A549 (cell line): ENCODE measurements around the gene CMTR1. TPM values are rescaled to one million over a fixed set of nuclear protein-coding genes. Genes with fewer than 3 reads are reported as not detected.

Experiments used
- ATAC-seq, 2 experiments: fragments of 200-7000 bp in 1 of 2; fragments of >200 bp in 1 of 2; cut with Nextera tagmentation in 1 of 2; cut with Tn5 transposase in 1 of 2; 3 replicates each; pipeline versions ENCODE4 v1.8.0 to v1.9.1; 2018 to 2020; ENCODE audit warnings: mild to moderate bottlenecking in 1 of 2, moderate library complexity in 1 of 2
- CTCF ChIA-PET: fragments of 300-600 bp; sonication (Branson Sonifier 250); formaldehyde crosslinking; extraction: SDS; loops from one replicate; lab custom pipeline; 2021; ENCODE audit warnings: antibody characterized with exemption, inconsistent platforms; lab: Yijun Ruan, JAX
- POLR2A ChIA-PET: fragments of 350-600 bp; formaldehyde crosslinking; extraction: SDS; loops from one replicate; lab custom pipeline; 2021; ENCODE audit warnings: antibody characterized with exemption, inconsistent platforms; lab: Yijun Ruan, JAX
- DNase-seq, 2 experiments: peaks; one replicate each; pipeline versions ENCODE4 v3.0.0 to v3.0.0-alpha.2; 2011 to 2016; ENCODE audit warnings: low read depth in 1 of 2, low spot score in 1 of 2
- FAIRE-seq: peaks from 2 replicates; lab custom pipeline; 2011; peaks lifted over from hg19 to GRCh38; lab: Jason Lieb, UNC
- H3K27ac ChIP-seq, 2 experiments: fragments of >200 bp; sonication (Bioruptor Twin); formaldehyde crosslinking; 3 replicates each; pipeline ENCODE4 v1.5.1; 2016 to 2017
- H3K4me1 ChIP-seq: fragments of >200 bp; sonication (Bioruptor Twin); formaldehyde crosslinking; 3 replicates; pipeline ENCODE4 v1.6.1; 2016
- H3K4me2 ChIP-seq: fragments of >200 bp; sonication (Bioruptor Twin); formaldehyde crosslinking; 3 replicates; pipeline ENCODE4 v1.6.1; 2016
- H3K4me3 ChIP-seq: fragments of >200 bp; sonication (Bioruptor Twin); formaldehyde crosslinking; 3 replicates; pipeline ENCODE4 v1.5.1; 2016
- H3K9me3 ChIP-seq: fragments of >200 bp; sonication (Bioruptor Twin); formaldehyde crosslinking; 3 replicates; pipeline ENCODE4 v1.6.1; 2016
- CBX8 ChIP-seq: fragments of 200-600 bp; sonication (generic); IDR thresholded peaks from 2 replicates; pipeline ENCODE4 v1.6.1; 2016
- CHD2 ChIP-seq: fragments of 150-350 bp; IDR thresholded peaks from 2 replicates; pipeline ENCODE4 v1.6.1; 2014; ENCODE audit warnings: low read length; ENCODE audit not compliant: partially characterized antibody
- CHD4 ChIP-seq: fragments of 200-600 bp; sonication (generic); IDR thresholded peaks from 2 replicates; pipeline ENCODE4 v1.6.1; 2016; ENCODE audit warnings: antibody characterized with exemption, mild to moderate bottlenecking, borderline replicate concordance
- EP300 ChIP-seq, 2 experiments: fragments of >200 bp; sonication (Bioruptor Twin); formaldehyde crosslinking; IDR thresholded peaks; 2 replicates in 1 of 2; 3 replicates in 1 of 2; pipeline ENCODE4 v1.6.1; 2016 to 2017
- FOSB ChIP-seq: fragments of 250-450 bp; sonication (Bioruptor Pico); IDR thresholded peaks from 2 replicates; pipeline ENCODE4 v1.5.0; 2020; ENCODE audit warnings: mild to moderate bottlenecking, moderate library complexity
- GATA3 ChIP-seq: IDR thresholded peaks from 2 replicates; pipeline ENCODE4 v1.6.1; 2012; ENCODE audit warnings: borderline replicate concordance
- HMGXB4 ChIP-seq: fragments of 250-450 bp; sonication (Bioruptor Pico); IDR thresholded peaks from 2 replicates; pipeline ENCODE4 v1.5.0; 2021; ENCODE audit warnings: mild to moderate bottlenecking, moderate library complexity, borderline replicate concordance
- HOXB5 ChIP-seq: fragments of 250-450 bp; sonication (Bioruptor Pico); IDR thresholded peaks from 2 replicates; pipeline ENCODE4 v1.5.0; 2020; ENCODE audit warnings: mild to moderate bottlenecking, moderate library complexity
- JUN ChIP-seq, 2 experiments: fragments of >200 bp; sonication (Bioruptor Twin); formaldehyde crosslinking; IDR thresholded peaks; 2 replicates in 1 of 2; 3 replicates in 1 of 2; pipeline ENCODE4 v1.6.1; 2016 to 2017
- JUNB ChIP-seq: fragments of >200 bp; sonication (Bioruptor Twin); formaldehyde crosslinking; IDR thresholded peaks from 2 replicates; pipeline ENCODE4 v1.6.1; 2016
- MAFK ChIP-seq: fragments of 450-650 bp; IDR thresholded peaks from 2 replicates; pipeline ENCODE4 v1.6.1; 2014; ENCODE audit not compliant: partially characterized antibody
- MAX ChIP-seq: IDR thresholded peaks from 2 replicates; pipeline ENCODE4 v1.6.1; 2012
- NR3C1 ChIP-seq: fragments of >200 bp; sonication (Bioruptor Twin); formaldehyde crosslinking; IDR thresholded peaks from 3 replicates; pipeline ENCODE4 v1.6.1; 2017
- POLR2AphosphoS2 ChIP-seq: conservative IDR thresholded peaks from 2 replicates; pipeline ENCODE4 v1.6.1; 2012; ENCODE audit warnings: low read length, improper control_type of control experiment, inconsistent platforms
- RCOR1 ChIP-seq: fragments of 150-350 bp; IDR thresholded peaks from 2 replicates; pipeline ENCODE4 v1.6.1; 2014; ENCODE audit warnings: antibody characterized with exemption, low read length, low read depth
- RFX5 ChIP-seq: fragments of 450-650 bp; IDR thresholded peaks from 2 replicates; pipeline ENCODE4 v1.7.1; 2014; ENCODE audit warnings: antibody characterized with exemption, mild to moderate bottlenecking, moderate library complexity
- SMC3 ChIP-seq: fragments of >200 bp; sonication (Bioruptor Twin); formaldehyde crosslinking; IDR thresholded peaks from 3 replicates; pipeline ENCODE4 v1.6.1; 2018; ENCODE audit warnings: inconsistent platforms
- ZNF302 ChIP-seq: fragments of 250-450 bp; sonication (Bioruptor Pico); IDR thresholded peaks from 2 replicates; pipeline ENCODE4 v1.9.0; 2021; ENCODE audit warnings: inconsistent platforms, mild to moderate bottlenecking, moderate library complexity
- WGBS: methylation state at CpG from one replicate; pipeline ENCODE4 v1.1.6; 2017; ENCODE audit errors: missing lambda C conversion rate; 5-methylcytosine and 5-hydroxymethylcytosine counted together
- polyA plus RNA-seq, 4 experiments: library from polyadenylated mRNA; depleted of rRNA in 3 of 4; stranded (reverse); fragments of >200 nt; fragmentation: RNase III in 1 of 4; extraction: RNeasy Plus Mini Kit Qiagen cat#74134 plus additional on column Dnase treatment in 1 of 4; gene quantifications; 2 replicates in 3 of 4; 3 replicates in 1 of 4; pipeline ENCODE4 v1.2.3, GENCODE V29; 2011 to 2017
- TF ChIP-seq, protein P1 (sequence below): fragments of 450-650 bp; IDR thresholded peaks from 2 replicates; pipeline ENCODE4 v1.6.1; 2014; ENCODE audit warnings: antibody characterized with exemption
- TF ChIP-seq, protein P2 (sequence below): fragments of 200-600 bp; sonication (generic); IDR thresholded peaks from 2 replicates; pipeline ENCODE4 v1.6.1; 2016; ENCODE audit warnings: antibody characterized with exemption, mild to moderate bottlenecking, moderate library complexity
- TF ChIP-seq, protein P3 (sequence below): fragments of >200 bp; sonication (Bioruptor Twin); formaldehyde crosslinking; IDR thresholded peaks from 2 replicates; pipeline ENCODE4 v1.6.1; 2016
- TF ChIP-seq, protein P4 (sequence below): fragments of 150-350 bp; IDR thresholded peaks from 2 replicates; pipeline ENCODE4 v1.6.1; 2014; ENCODE audit warnings: low read depth, mild to moderate bottlenecking, low read length
- TF ChIP-seq, protein P5 (sequence below): IDR thresholded peaks from 2 replicates; pipeline ENCODE4 v1.6.1; 2012; ENCODE audit warnings: low read depth, borderline replicate concordance

CMTR1 gene
- polyA plus RNA-seq, 2 of the 4 experiments (the other 2 are of a cell fraction): 17.0 to 17.8 TPM

- CTCF ChIA-PET: no interaction called here
- TF ChIP-seq POLR2AphosphoS2 (no peak), EP300 (IDR thresholded peaks at IDR 0.05) (no peak), HOXB5 (no peak), MAFK (no peak), NR3C1 (no peak), CHD4 (no peak), FOSB (no peak)
- TF ChIP-seq, protein P1, sequence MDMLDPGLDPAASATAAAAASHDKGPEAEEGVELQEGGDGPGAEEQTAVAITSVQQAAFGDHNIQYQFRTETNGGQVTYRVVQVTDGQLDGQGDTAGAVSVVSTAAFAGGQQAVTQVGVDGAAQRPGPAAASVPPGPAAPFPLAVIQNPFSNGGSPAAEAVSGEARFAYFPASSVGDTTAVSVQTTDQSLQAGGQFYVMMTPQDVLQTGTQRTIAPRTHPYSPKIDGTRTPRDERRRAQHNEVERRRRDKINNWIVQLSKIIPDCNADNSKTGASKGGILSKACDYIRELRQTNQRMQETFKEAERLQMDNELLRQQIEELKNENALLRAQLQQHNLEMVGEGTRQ: no peak
- TF ChIP-seq, protein P2, sequence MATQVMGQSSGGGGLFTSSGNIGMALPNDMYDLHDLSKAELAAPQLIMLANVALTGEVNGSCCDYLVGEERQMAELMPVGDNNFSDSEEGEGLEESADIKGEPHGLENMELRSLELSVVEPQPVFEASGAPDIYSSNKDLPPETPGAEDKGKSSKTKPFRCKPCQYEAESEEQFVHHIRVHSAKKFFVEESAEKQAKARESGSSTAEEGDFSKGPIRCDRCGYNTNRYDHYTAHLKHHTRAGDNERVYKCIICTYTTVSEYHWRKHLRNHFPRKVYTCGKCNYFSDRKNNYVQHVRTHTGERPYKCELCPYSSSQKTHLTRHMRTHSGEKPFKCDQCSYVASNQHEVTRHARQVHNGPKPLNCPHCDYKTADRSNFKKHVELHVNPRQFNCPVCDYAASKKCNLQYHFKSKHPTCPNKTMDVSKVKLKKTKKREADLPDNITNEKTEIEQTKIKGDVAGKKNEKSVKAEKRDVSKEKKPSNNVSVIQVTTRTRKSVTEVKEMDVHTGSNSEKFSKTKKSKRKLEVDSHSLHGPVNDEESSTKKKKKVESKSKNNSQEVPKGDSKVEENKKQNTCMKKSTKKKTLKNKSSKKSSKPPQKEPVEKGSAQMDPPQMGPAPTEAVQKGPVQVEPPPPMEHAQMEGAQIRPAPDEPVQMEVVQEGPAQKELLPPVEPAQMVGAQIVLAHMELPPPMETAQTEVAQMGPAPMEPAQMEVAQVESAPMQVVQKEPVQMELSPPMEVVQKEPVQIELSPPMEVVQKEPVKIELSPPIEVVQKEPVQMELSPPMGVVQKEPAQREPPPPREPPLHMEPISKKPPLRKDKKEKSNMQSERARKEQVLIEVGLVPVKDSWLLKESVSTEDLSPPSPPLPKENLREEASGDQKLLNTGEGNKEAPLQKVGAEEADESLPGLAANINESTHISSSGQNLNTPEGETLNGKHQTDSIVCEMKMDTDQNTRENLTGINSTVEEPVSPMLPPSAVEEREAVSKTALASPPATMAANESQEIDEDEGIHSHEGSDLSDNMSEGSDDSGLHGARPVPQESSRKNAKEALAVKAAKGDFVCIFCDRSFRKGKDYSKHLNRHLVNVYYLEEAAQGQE: no peak
- DNase-seq (no peak), ATAC-seq (no peak), FAIRE-seq (no peak)
- Histone ChIP-seq H3K4me3 (no peak overlapping the region), H3K4me1 (peaks cover 4% of the 10 kb centered on the region; the same call in 1 of the 3 replicates), H3K27ac (no peak overlapping the region), H3K9me3 (no peaks in the 10 kb centered on the region), H3K4me2 (no peak overlapping the region)
- 90% methylated on average over 10 of the region's 13 CpGs for WGBS
- POLR2A ChIA-PET: no interaction called here
Observed at GRCh38 chr6:37496951-37497885, 64.2 kb downstream of the CMTR1 start.

DNA sequence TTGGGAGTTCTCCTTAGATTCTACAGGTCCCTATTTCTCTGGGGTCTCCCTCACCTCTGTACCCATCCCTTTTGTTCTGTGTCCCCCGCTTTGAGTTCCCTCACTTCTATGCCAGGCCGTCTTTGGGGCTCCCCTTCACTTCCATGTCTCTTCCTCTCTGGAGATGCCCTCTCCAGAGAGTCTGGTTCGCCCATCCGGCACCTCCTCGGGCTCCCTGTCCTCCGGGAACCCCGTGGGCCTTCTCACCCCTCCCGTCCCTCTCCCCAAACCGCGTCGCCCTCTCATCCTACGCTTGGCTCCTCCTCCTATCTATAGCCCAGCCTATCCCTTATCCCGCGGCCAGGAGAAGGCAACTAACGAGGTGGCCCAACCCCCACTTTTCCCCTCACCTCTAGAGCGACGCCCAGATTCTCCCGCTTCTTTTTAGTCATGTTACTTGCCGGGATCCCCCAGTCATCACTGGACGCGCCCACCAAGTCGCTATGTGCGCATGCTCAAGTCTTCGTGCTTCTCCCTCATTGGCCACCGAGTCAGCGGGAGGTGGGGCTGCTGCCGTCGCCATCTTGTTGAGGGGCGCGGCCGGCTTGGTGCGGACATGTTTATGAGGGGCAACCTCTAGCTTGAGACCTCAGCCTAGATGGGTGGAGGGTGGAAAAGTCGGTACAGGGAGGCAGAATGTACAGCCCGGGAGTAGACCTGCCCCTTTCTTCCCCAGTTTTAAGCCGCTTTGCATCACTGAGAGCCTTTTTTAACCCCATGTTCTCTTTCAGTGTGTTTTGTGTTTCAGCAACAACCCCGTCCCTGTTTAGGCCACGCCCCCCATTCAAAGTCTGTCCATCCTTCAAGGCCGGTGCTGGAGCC is 66.6 kb downstream of the CMTR1 start, which contains the start of gene CCDC167:
TSS of gene CCDC167 (minus strand) at position 461 of the 861 bp plus-strand sequence. CDS start at position 431, 30 bp downstream.
- Histone ChIP-seq H3K4me3 (peak within 1 kb of the TSS; percentile 49), H3K9me3 (no peaks in the 10 kb centered on the region), H3K27ac (peak within 1 kb of the TSS; percentile 71 to 93), H3K4me2 (peak within 1 kb of the TSS; percentile 81), H3K4me1 (peaks cover 4% of the 10 kb centered on the region; the same call in 1 of the 3 replicates)
- no peak for FAIRE-seq
- peak; percentile 88 to 98 for DNase-seq
- POLR2A ChIA-PET: interaction anchor here (0.7 kb wide), 1 partner anchor 67 kb away, joined by 4 read pairs; the partner anchor contains the start of gene CMTR1
- CTCF ChIA-PET: interaction anchor here (0.6 to 1.7 kb wide), 6 partner anchors 15 to 174 kb away, joined by 3 to 6 read pairs (median 4); no protein-coding TSS in a partner anchor
- peak; percentile 98 for ATAC-seq
- WGBS: 3% methylated on average over 35 of the region's 38 CpGs
- TF ChIP-seq HMGXB4 (CRISPR knock-in tag): no peak
- no peak for TF ChIP-seq RCOR1
- no peak for TF ChIP-seq ZNF302 (CRISPR knock-in tag)
- no peak for TF ChIP-seq JUNB
- no peak for TF ChIP-seq CBX8
- TF ChIP-seq MAX: peak; percentile 88
- TF ChIP-seq JUN (IDR thresholded peaks at IDR 0.05): 0 out of 5 replicates have a peak, but pooled peaks of 1 of the 2 experiments have one; percentile 33
- TF ChIP-seq, protein P3, sequence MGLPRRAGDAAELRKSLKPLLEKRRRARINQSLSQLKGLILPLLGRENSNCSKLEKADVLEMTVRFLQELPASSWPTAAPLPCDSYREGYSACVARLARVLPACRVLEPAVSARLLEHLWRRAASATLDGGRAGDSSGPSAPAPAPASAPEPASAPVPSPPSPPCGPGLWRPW: no peak
- TF ChIP-seq, protein P4, sequence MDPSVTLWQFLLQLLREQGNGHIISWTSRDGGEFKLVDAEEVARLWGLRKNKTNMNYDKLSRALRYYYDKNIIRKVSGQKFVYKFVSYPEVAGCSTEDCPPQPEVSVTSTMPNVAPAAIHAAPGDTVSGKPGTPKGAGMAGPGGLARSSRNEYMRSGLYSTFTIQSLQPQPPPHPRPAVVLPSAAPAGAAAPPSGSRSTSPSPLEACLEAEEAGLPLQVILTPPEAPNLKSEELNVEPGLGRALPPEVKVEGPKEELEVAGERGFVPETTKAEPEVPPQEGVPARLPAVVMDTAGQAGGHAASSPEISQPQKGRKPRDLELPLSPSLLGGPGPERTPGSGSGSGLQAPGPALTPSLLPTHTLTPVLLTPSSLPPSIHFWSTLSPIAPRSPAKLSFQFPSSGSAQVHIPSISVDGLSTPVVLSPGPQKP: no peak
- no peak for TF ChIP-seq RFX5
- TF ChIP-seq GATA3: no peak
- 0 out of 2 replicates have a peak, but pooled peaks have one; percentile 39 for TF ChIP-seq HOXB5
- no peak for TF ChIP-seq CHD2
- TF ChIP-seq SMC3: no peak
- TF ChIP-seq, protein P5, sequence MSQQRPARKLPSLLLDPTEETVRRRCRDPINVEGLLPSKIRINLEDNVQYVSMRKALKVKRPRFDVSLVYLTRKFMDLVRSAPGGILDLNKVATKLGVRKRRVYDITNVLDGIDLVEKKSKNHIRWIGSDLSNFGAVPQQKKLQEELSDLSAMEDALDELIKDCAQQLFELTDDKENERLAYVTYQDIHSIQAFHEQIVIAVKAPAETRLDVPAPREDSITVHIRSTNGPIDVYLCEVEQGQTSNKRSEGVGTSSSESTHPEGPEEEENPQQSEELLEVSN: peak; percentile 95
- TF ChIP-seq FOSB: no peak
- TF ChIP-seq, protein P1: peak; percentile 51
